Endothelial cell (in vitro differentiated cells): Measurements from ENCODE around the gene CIAPIN1. TPM values are rescaled to one million over a fixed set of nuclear protein-coding genes. Genes with fewer than 3 reads are reported as not detected.

Source experiments
- DNase-seq: peaks from one replicate; pipeline ENCODE4 v3.0.0; 2021; ENCODE audit warnings: low spot score
- H3K27ac Mint-ChIP-seq: one replicate; pipeline ENCODE4 v1.8.0; 2021; ENCODE audit warnings: mixed read lengths, inconsistent platforms; ENCODE audit not compliant: unreplicated experiment
- H3K27me3 Mint-ChIP-seq: one replicate; pipeline ENCODE4 v1.8.0; 2021; ENCODE audit warnings: mild to moderate bottlenecking, moderate library complexity, mixed read lengths, inconsistent platforms; ENCODE audit not compliant: unreplicated experiment
- H3K36me3 Mint-ChIP-seq: one replicate; pipeline ENCODE4 v1.8.0; 2021; ENCODE audit warnings: mild to moderate bottlenecking, low read depth, mixed read lengths, inconsistent platforms; ENCODE audit not compliant: unreplicated experiment
- H3K4me1 Mint-ChIP-seq: one replicate; pipeline ENCODE4 v1.8.0; 2021; ENCODE audit warnings: mild to moderate bottlenecking, mixed read lengths, inconsistent platforms; ENCODE audit not compliant: unreplicated experiment
- H3K4me3 Mint-ChIP-seq: one replicate; pipeline ENCODE4 v1.8.0; 2021; ENCODE audit warnings: mild to moderate bottlenecking, mixed read lengths, inconsistent platforms; ENCODE audit not compliant: unreplicated experiment
- H3K9me3 Mint-ChIP-seq: one replicate; pipeline ENCODE4 v1.8.0; 2021; ENCODE audit warnings: mixed read lengths, inconsistent platforms; ENCODE audit not compliant: unreplicated experiment
- CTCF ChIP-seq: fragments of 200-600 bp; sonication (generic); IDR thresholded peaks from one replicate; pipeline ENCODE4 v1.5.0; 2021; ENCODE audit warnings: antibody characterized with exemption; ENCODE audit not compliant: unreplicated experiment
- total RNA-seq: library from RNA; stranded (reverse); fragmentation: NEBNext Ultra II Directional; extraction: Animal tissue kit (Norgen Biotek cat#: 25700); gene quantifications from one replicate; pipeline ENCODE4 v1.2.1, GENCODE V29; 2021; ENCODE audit not compliant: unreplicated experiment

CIAPIN1 gene
- total RNA-seq, 1 donor from 2014 or later, result 82.6 TPM

GRCh38 chr16:57422026-57422944, 24.9 kb downstream of the CIAPIN1 start:
- Mint-ChIP-seq H3K4me3 (peak overlapping the region; percentile 18), H3K4me1 (peaks cover 14% of the 10 kb centered on the region), H3K36me3 (peaks cover 8% of the 10 kb centered on the region), H3K9me3 (no peaks in the 10 kb centered on the region), H3K27me3 (peaks cover 8% of the 10 kb centered on the region), H3K27ac (no peak overlapping the region)
- peak; percentile 32 for TF ChIP-seq CTCF
- DNase-seq, result no peak

- H3K4me3 Mint-ChIP-seq, result no peak overlapping the region
- H3K27me3 Mint-ChIP-seq, result peaks cover 9% of the 10 kb centered on the region
- DNase-seq, result no peak
- H3K9me3 Mint-ChIP-seq, result no peaks in the 10 kb centered on the region
- no peaks in the 10 kb centered on the region for H3K36me3 Mint-ChIP-seq
- H3K27ac Mint-ChIP-seq, result peak overlapping the region; percentile 61
- TF ChIP-seq CTCF, result no peak
- H3K4me1 Mint-ChIP-seq, result peaks cover 23% of the 10 kb centered on the region
Measured at GRCh38 chr16:57419506-57419905, 27.7 kb downstream of the CIAPIN1 start.

DNA sequence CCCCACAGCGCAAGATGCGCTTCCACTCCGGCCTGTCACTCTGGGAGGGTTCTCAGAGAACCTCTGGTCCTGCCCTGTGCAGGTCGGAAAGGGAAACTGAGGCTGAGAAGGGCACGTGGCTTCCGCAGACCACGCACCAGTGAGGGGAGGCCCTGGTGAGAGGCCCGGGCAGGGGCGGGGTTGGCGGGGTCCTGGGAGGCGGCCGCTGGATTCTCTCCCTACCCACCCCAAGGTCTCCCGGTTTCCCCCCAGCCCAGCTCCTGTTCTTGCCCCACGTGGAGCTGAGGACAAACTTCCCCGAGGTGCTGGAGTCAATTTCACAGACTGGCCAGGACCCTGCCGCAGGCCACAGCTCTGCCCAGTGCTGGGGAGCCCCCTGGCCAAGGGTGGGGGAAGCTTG, 31.1 kb downstream of the CIAPIN1 start:
- Mint-ChIP-seq H3K4me3 (no peak overlapping the region), H3K27ac (no peak overlapping the region), H3K27me3 (peaks cover 12% of the 10 kb centered on the region), H3K9me3 (no peaks in the 10 kb centered on the region), H3K4me1 (peaks cover 18% of the 10 kb centered on the region), H3K36me3 (no peaks in the 10 kb centered on the region)
- no peak for TF ChIP-seq CTCF
- no peak for DNase-seq

- no peaks in the 10 kb centered on the region for H3K9me3 Mint-ChIP-seq
- peaks cover 15% of the 10 kb centered on the region for H3K27me3 Mint-ChIP-seq
- no peak for TF ChIP-seq CTCF
- no peaks in the 10 kb centered on the region for H3K36me3 Mint-ChIP-seq
- DNase-seq, result no peak
- peaks cover 28% of the 10 kb centered on the region for H3K4me1 Mint-ChIP-seq
- no peak overlapping the region for H3K4me3 Mint-ChIP-seq
- no peak overlapping the region for H3K27ac Mint-ChIP-seq
Measured at GRCh38 chr16:57413733-57414132, 33.5 kb downstream of the CIAPIN1 start.

GRCh38 chr16:57413301-57413730, 33.9 kb downstream of the CIAPIN1 start:
- H3K36me3 Mint-ChIP-seq, result no peaks in the 10 kb centered on the region
- no peak for TF ChIP-seq CTCF
- no peak for DNase-seq
- no peaks in the 10 kb centered on the region for H3K9me3 Mint-ChIP-seq
- H3K4me1 Mint-ChIP-seq, result peaks cover 28% of the 10 kb centered on the region
- peaks cover 15% of the 10 kb centered on the region for H3K27me3 Mint-ChIP-seq
- H3K27ac Mint-ChIP-seq, result no peak overlapping the region
- no peak overlapping the region for H3K4me3 Mint-ChIP-seq
